NCI-H446 treated with DMSO at 0.1 percent for 48 hours (cell line): ENCODE measurements around the gene VPREB3.

Experiments
- DNase-seq: peaks from one replicate; lab custom pipeline; 2025; lab: John Stamatoyannopoulos, UW

The VPREB3 gene

GRCh38 chr22:23764899-23765881 is 11.0 kb upstream of the VPREB3 start:
- DNase-seq = no peak

GRCh38 chr22:23763954-23764353 is 9.7 kb upstream of the VPREB3 start:
- DNase-seq = no peak

GRCh38 chr22:23763579-23763945 is 9.3 kb upstream of the VPREB3 start:
- no peak for DNase-seq

GRCh38 chr22:23762842-23763578 is 8.8 kb upstream of the VPREB3 start, which contains the start of gene C22orf15:
Gene C22orf15 (plus strand): TSS chr22:23762990. CDS start chr22:23763307, 317 bp downstream.
- DNase-seq = no peak

GRCh38 chr22:23760056-23760455 is 5.8 kb upstream of the VPREB3 start:
- no peak for DNase-seq

GRCh38 chr22:23759566-23759965 is 5.3 kb upstream of the VPREB3 start:
- DNase-seq = no peak

- DNase-seq = no peak
Observed at GRCh38 chr22:23756891-23757290, 2.7 kb upstream of the VPREB3 start.

- DNase-seq = no peak
Observed at GRCh38 chr22:23755711-23756110, 1.5 kb upstream of the VPREB3 start.

GRCh38 chr22:23754980-23755636 is 883 bp upstream of the VPREB3 start:
- DNase-seq = no peak

GRCh38 chr22:23753385-23753784 is 840 bp downstream of the VPREB3 start:
- no peak for DNase-seq

- no peak for DNase-seq
Observed at GRCh38 chr22:23752750-23753149, 1.5 kb downstream of the VPREB3 start.

GRCh38 chr22:23752090-23752691 is 2.0 kb downstream of the VPREB3 start:
- DNase-seq = no peak

GRCh38 chr22:23751441-23751996 is 2.7 kb downstream of the VPREB3 start:
- DNase-seq = no peak

GRCh38 chr22:23750714-23751440 is 3.3 kb downstream of the VPREB3 start, which contains the start of gene ZNF70:
Gene ZNF70 (minus strand): TSS chr22:23751112. CDS start chr22:23745140, 5,972 bp downstream.
- peak; percentile 43 for DNase-seq

- DNase-seq = no peak
Observed at GRCh38 chr22:23750367-23750713, 3.9 kb downstream of the VPREB3 start.

GRCh38 chr22:23749841-23750301 is 4.4 kb downstream of the VPREB3 start:
- DNase-seq = peak; percentile 43

GRCh38 chr22:23745791-23746190 is 8.4 kb downstream of the VPREB3 start:
- no peak for DNase-seq

GRCh38 chr22:23744485-23744884 is 9.7 kb downstream of the VPREB3 start:
- DNase-seq = no peak

GRCh38 chr22:23744001-23744400 is 10.2 kb downstream of the VPREB3 start:
- DNase-seq = no peak

- no peak for DNase-seq
Observed at GRCh38 chr22:23743303-23743705, 10.9 kb downstream of the VPREB3 start.
